ENCODE measurements around the gene WDR33. TPM values are rescaled to one million over a fixed set of nuclear protein-coding genes. Genes with fewer than 3 reads are reported as not detected.
A peak's percentile ranks its signal among the peaks of the same experiment; 100 is the strongest.

WDR33 gene
- total RNA-seq, 2 donors from 2014 or later = 76.3 to 82.5 TPM

DNA sequence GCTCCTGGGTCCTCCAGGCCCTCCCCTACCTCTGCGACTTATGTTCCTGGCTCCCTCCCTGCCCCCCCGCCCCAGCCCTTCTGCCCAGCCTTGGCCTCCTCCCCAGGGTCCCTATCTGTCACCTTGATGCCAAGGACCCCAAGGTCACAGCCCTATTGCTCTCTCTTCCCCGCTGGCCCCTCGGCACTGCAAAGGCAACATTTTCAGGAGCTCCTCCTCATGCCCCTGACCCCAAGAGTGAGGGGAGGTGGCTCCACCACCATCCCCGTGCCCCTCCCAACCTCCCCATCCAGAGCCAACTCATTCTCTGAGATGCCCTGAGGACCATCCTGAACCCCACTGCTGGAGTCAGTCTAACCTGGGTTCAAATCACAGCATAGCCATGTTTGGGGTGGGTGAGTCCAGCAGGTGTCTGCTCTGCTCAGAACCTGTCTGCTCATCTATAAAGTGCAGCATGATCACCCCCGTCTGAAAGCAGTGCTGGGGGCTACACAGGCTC, 147.4 kb downstream of the WDR33 start:
- 85 to 100% methylated on average over 1 to 6 of the region's 6 CpGs for WGBS, 2 experiments (ENCODE audit: insufficient coverage in 1 of 2, insufficient read length in 1 of 2)

DNA sequence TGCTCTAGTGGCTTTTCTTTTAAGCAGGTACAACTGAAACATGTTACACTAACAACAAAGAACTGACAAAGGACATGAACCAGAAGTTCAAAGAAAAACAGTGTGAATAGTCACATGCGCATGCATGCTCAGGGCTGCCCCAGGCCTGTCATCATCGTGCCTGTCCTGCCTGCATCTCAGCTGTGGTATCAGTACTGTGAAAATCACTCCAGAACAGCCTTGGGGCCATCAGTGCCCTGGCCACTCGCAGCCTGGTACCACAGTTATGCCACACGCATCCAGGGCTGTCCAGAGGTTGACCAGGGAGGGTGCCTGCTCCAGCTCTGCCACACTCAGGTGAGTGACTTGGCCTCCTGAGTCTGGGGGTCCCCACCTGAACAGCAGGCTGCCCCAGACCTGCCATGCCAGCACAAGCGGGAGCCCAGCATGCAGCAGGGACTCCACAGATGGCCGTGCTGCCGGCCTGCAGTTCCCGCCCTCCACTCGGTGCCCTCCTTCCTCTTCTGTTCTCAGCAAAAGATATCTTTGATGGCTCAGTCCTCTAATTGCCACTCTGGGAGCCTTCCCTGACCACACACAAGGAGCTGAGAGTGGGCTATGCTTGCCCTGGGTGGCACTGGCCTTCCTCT, 147.9 kb downstream of the WDR33 start:
- Histone ChIP-seq H3K4me1 (ENCODE audit: control insufficient read depth, insufficient read depth, low read length) (peaks cover 6% of the 10 kb centered on the region), H3K36me3 (ENCODE audit: control insufficient read depth, insufficient read depth, low read length) (peaks cover 5% of the 10 kb centered on the region), H3K4me3 (ENCODE audit: low read length) (no peak overlapping the region), H3K9ac (ENCODE audit: extremely low read depth, low read length, poor library complexity, severe bottlenecking) (no peak overlapping the region), H3K9me3 (ENCODE audit: control insufficient read depth, low read length) (peaks cover 6% of the 10 kb centered on the region), H3K27ac (ENCODE audit: low read depth, low read length) (no peak overlapping the region), H3K27me3 (ENCODE audit: control insufficient read depth, insufficient read depth, low read length, poor library complexity, severe bottlenecking) (peaks cover 17% of the 10 kb centered on the region)
- TF ChIP-seq, protein P1, sequence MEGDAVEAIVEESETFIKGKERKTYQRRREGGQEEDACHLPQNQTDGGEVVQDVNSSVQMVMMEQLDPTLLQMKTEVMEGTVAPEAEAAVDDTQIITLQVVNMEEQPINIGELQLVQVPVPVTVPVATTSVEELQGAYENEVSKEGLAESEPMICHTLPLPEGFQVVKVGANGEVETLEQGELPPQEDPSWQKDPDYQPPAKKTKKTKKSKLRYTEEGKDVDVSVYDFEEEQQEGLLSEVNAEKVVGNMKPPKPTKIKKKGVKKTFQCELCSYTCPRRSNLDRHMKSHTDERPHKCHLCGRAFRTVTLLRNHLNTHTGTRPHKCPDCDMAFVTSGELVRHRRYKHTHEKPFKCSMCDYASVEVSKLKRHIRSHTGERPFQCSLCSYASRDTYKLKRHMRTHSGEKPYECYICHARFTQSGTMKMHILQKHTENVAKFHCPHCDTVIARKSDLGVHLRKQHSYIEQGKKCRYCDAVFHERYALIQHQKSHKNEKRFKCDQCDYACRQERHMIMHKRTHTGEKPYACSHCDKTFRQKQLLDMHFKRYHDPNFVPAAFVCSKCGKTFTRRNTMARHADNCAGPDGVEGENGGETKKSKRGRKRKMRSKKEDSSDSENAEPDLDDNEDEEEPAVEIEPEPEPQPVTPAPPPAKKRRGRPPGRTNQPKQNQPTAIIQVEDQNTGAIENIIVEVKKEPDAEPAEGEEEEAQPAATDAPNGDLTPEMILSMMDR (conservative IDR thresholded peaks at IDR 0.05) = no peak
- DNase-seq = peak; percentile 53
- H3K27ac Mint-ChIP-seq = no peak overlapping the region
- H3K4me3 Mint-ChIP-seq = peak overlapping the region; percentile 51
- peaks cover 4% of the 10 kb centered on the region for H3K9me3 Mint-ChIP-seq
- peaks cover 4% of the 10 kb centered on the region for H3K36me3 Mint-ChIP-seq (ENCODE audit: low read depth)
- H3K4me1 Mint-ChIP-seq = peaks cover 20% of the 10 kb centered on the region
- WGBS, 2 experiments (ENCODE audit: insufficient coverage in 1 of 2, insufficient read length in 1 of 2) = 88 to 91% methylated on average over 9 of the region's 9 CpGs
- H3K27me3 Mint-ChIP-seq (ENCODE audit: insufficient read depth) = peaks cover 37% of the 10 kb centered on the region

More for the DNA sequence above, 147.4 kb downstream of the WDR33 start:
- Mint-ChIP-seq H3K4me1 (peaks cover 20% of the 10 kb centered on the region), H3K36me3 (ENCODE audit: low read depth) (peaks cover 4% of the 10 kb centered on the region), H3K27ac (no peak overlapping the region), H3K27me3 (ENCODE audit: insufficient read depth) (peaks cover 37% of the 10 kb centered on the region), H3K4me3 (peak overlapping the region; percentile 51), H3K9me3 (peaks cover 4% of the 10 kb centered on the region)
- Histone ChIP-seq H3K9ac (ENCODE audit: extremely low read depth, low read length, poor library complexity, severe bottlenecking) (no peak overlapping the region), H3K4me3 (ENCODE audit: low read length) (no peak overlapping the region), H3K9me3 (ENCODE audit: control insufficient read depth, low read length) (peaks cover 6% of the 10 kb centered on the region), H3K4me1 (ENCODE audit: control insufficient read depth, insufficient read depth, low read length) (peaks cover 6% of the 10 kb centered on the region), H3K27ac (ENCODE audit: low read depth, low read length) (no peak overlapping the region), H3K36me3 (ENCODE audit: control insufficient read depth, insufficient read depth, low read length) (peaks cover 5% of the 10 kb centered on the region), H3K27me3 (ENCODE audit: control insufficient read depth, insufficient read depth, low read length, poor library complexity, severe bottlenecking) (peaks cover 17% of the 10 kb centered on the region)
- TF ChIP-seq, protein P1 (conservative IDR thresholded peaks at IDR 0.05) = no peak
- DNase-seq = peak; percentile 47

DNA sequence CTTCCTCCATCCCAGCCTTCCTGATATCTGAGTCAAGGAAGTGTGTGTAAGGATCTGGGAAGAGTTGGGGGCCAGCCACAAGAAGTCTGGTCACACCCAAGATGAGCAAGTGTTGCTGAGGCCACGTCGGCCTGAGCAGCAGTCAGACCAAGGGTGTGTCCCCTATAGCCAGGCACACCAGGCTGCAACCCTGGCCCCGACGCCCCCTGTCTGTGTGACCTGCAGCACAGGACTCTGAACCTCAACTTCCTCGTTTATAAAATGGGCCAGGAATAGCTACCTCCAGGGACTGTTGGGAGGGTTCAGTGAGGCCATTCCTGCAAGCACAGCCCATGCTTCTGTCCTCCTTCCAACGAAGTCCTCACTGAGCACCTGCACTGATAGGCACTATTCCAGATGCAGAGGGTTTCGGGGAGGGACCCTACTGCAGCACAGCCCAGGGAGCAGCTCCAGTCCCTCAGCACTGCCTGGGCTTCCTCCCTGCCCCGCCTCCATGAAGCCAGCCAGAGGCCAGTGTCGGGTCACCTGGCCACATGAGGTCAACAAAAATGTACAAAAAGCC, 148.9 kb downstream of the WDR33 start:
- peak; percentile 50 for DNase-seq
- peaks cover 5% of the 10 kb centered on the region for H3K36me3 ChIP-seq (ENCODE audit: control insufficient read depth, insufficient read depth, low read length)
- H3K27ac ChIP-seq (ENCODE audit: low read depth, low read length) = no peak overlapping the region
- Mint-ChIP-seq H3K4me3 (no peak overlapping the region), H3K36me3 (ENCODE audit: low read depth) (peaks cover 4% of the 10 kb centered on the region), H3K27ac (no peak overlapping the region), H3K4me1 (peaks cover 20% of the 10 kb centered on the region), H3K27me3 (ENCODE audit: insufficient read depth) (peaks cover 34% of the 10 kb centered on the region), H3K9me3 (peaks cover 4% of the 10 kb centered on the region)
- peaks cover 6% of the 10 kb centered on the region for H3K4me1 ChIP-seq (ENCODE audit: control insufficient read depth, insufficient read depth, low read length)
- H3K9me3 ChIP-seq (ENCODE audit: control insufficient read depth, low read length) = peaks cover 6% of the 10 kb centered on the region
- TF ChIP-seq, protein P1 (conservative IDR thresholded peaks at IDR 0.05) = no peak
- WGBS, 2 experiments (ENCODE audit: insufficient coverage in 1 of 2, insufficient read length in 1 of 2) = 89 to 95% methylated on average over 6 to 9 of the region's 9 CpGs
- H3K27me3 ChIP-seq (ENCODE audit: control insufficient read depth, insufficient read depth, low read length, poor library complexity, severe bottlenecking) = peaks cover 17% of the 10 kb centered on the region
- no peak overlapping the region for H3K4me3 ChIP-seq (ENCODE audit: low read length)
- H3K9ac ChIP-seq (ENCODE audit: extremely low read depth, low read length, poor library complexity, severe bottlenecking) = no peak overlapping the region

Measured in endodermal cell (in vitro differentiated cells).